Ascending aorta (tissue), 2 donors: ENCODE data around the gene GPC2. TPM values are rescaled to one million over a fixed set of nuclear protein-coding genes. Genes with fewer than 3 reads are reported as not detected.
"Not testable (repeated sequence)": the region's sequence is repeated elsewhere in the genome, so short reads cannot be mapped to it uniquely, and the experiment has no call there.

Source experiments
- DNase-seq, 2 donors: peaks; one replicate each; pipeline ENCODE4 v3.0.0-alpha.2; 2019; ENCODE audit warnings: low spot score in 2 of 2
- H3K27ac ChIP-seq, 2 donors: fragments of 200-600 bp; sonication (generic); one replicate each; pipeline ENCODE4 v1.5.1; 2016 to 2017; ENCODE audit warnings: mild to moderate bottlenecking in 1 of 2
- H3K27me3 ChIP-seq: fragments of 200-600 bp; sonication (generic); one replicate; pipeline ENCODE4 v1.5.1; 2017
- H3K36me3 ChIP-seq, 2 donors: fragments of 200-600 bp; sonication (generic); one replicate each; pipeline ENCODE4 v1.5.1; 2016
- H3K4me1 ChIP-seq, 2 donors: fragments of 200-600 bp; sonication (generic); one replicate each; pipeline ENCODE4 v1.5.1; 2016 to 2017; ENCODE audit warnings: mild to moderate bottlenecking in 1 of 2
- H3K4me3 ChIP-seq, 2 donors: fragments of 200-600 bp; sonication (generic); one replicate each; pipeline ENCODE4 v1.5.1; 2016 to 2017; ENCODE audit warnings: mild to moderate bottlenecking in 1 of 2
- H3K9me3 ChIP-seq, 2 donors: fragments of 200-600 bp; sonication (generic); one replicate each; pipeline ENCODE4 v1.5.1; 2016
- intact Hi-C: fragments of 100-400 bp; cut with DNase I; formaldehyde crosslinking; loops from one replicate; pipeline ENCODE4 v1.15.1; 2023
- total RNA-seq: library from RNA; depleted of rRNA; stranded (reverse); fragments of >200 nt; gene quantifications from one replicate; pipeline ENCODE4 v1.1.0, GENCODE V29; 2016
- TF ChIP-seq, protein P1 (sequence below), 3 experiments: fragments of 200-600 bp in 2 of 3; fragments of 450-650 bp in 1 of 3; sonication (generic) in 2 of 3; IDR thresholded peaks; one replicate each; pipeline ENCODE4 v1.5.1; 2016 to 2019; ENCODE audit warnings: antibody characterized with exemption in 3 of 3, mild to moderate bottlenecking in 1 of 3, moderate library complexity in 1 of 3

GPC2 gene
- total RNA-seq, 1 donor from 2014 or later = not detected

DNA sequence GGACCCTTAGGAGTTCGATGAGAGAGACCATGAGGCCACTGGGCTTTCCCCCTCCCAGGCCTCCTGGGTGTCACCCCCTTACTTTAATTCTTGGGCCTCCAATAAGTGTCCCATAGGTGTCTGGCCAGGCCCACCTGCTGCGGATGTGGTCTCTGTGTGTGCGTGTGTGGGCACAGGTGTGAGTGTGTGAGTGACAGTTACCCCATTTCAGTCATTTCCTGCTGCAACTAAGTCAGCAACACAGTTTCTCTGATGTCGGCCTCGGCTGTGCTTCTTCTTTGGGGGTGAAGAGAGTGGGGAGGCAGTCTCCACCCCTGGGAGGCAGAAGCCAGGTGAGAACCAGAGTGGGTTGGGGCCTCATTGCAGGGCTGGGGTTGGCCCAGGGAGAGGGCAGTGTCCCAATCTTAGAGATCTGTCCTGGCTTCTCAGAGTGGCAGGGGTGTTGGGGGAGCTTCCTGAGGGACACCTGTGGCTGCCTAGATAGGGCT is 44.1 kb upstream of the GPC2 start:
- Histone ChIP-seq H3K27ac (peak overlapping the region in 1 of 2 donors; percentile 10), H3K27me3 (no peaks in the 10 kb centered on the region), H3K4me3 (no peak overlapping the region), H3K4me1 (no peaks in the 10 kb centered on the region), H3K36me3 (peaks cover 4 to 12% of the 10 kb centered on the region in 2 donors), H3K9me3 (no peaks in the 10 kb centered on the region)
- no peak for DNase-seq
- intact Hi-C loops = no loop called here
- TF ChIP-seq, protein P1, sequence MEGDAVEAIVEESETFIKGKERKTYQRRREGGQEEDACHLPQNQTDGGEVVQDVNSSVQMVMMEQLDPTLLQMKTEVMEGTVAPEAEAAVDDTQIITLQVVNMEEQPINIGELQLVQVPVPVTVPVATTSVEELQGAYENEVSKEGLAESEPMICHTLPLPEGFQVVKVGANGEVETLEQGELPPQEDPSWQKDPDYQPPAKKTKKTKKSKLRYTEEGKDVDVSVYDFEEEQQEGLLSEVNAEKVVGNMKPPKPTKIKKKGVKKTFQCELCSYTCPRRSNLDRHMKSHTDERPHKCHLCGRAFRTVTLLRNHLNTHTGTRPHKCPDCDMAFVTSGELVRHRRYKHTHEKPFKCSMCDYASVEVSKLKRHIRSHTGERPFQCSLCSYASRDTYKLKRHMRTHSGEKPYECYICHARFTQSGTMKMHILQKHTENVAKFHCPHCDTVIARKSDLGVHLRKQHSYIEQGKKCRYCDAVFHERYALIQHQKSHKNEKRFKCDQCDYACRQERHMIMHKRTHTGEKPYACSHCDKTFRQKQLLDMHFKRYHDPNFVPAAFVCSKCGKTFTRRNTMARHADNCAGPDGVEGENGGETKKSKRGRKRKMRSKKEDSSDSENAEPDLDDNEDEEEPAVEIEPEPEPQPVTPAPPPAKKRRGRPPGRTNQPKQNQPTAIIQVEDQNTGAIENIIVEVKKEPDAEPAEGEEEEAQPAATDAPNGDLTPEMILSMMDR (IDR thresholded peaks at IDR 0.05) = no peak

DNA sequence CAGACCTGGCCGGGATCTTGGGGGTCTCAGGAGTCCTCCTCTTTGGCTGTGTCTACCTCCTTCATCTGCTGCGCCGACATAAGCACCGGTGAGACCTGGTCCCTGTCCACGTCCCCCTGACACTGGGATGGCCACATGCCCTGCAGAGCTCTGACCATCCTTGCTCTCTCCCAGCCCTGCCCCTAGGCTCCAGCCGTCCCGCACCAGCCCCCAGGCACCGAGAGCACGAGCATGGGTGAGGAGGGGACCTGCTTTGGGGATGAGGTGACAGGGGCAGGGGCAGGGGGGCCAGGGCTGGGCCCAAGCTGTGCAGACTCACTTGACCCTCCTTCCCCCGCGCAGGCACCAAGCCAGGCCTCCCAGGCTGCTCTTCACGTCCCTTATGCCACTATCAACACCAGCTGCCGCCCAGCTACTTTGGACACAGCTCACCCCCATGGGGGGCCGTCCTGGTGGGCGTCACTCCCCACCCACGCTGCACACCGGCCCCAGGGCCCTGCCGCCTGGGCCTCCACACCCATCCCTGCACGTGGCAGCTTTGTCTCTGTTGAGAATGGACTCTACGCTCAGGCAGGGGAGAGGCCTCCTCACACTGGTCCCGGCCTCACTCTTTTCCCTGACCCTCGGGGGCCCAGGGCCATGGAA is 43.5 kb upstream of the GPC2 start:
- no peak for DNase-seq
- no peaks in the 10 kb centered on the region for H3K4me1 ChIP-seq
- intact Hi-C loops = no loop called here
- H3K27me3 ChIP-seq = no peaks in the 10 kb centered on the region
- TF ChIP-seq, protein P1 (IDR thresholded peaks at IDR 0.05) = no peak
- peak overlapping the region in 1 of 2 donors; percentile 10 for H3K27ac ChIP-seq
- no peak overlapping the region for H3K4me3 ChIP-seq
- no peaks in the 10 kb centered on the region for H3K9me3 ChIP-seq
- peaks cover 4 to 12% of the 10 kb centered on the region in 2 donors for H3K36me3 ChIP-seq

DNA sequence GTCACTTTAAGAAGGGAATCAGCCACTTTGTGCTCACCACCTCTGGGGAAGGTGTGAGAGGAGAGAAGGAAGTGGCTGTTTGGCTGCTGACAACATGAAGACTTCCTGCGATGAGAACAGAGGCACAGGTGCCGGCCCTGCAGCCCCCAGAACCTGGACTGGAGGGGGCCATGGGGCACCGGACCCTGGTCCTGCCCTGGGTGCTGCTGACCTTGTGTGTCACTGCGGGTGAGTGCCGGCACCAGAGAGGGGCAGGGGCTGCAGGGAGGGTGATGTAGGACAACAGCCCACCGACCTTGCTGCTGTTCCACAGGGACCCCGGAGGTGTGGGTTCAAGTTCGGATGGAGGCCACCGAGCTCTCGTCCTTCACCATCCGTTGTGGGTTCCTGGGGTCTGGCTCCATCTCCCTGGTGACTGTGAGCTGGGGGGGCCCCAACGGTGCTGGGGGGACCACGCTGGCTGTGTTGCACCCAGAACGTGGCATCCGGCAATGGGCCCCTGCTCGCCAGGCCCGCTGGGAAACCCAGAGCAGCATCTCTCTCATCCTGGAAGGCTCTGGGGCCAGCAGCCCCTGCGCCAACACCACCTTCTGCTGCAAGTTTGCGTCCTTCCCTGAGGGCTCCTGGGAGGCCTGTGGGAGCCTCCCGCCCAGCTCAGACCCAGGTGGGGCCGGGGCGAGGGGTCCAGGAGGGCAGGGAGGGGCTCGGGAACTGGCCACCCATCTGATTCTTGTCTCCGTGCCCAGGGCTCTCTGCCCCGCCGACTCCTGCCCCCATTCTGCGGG is 42.8 kb upstream of the GPC2 start, which contains the start of gene PVRIG:
TSS of gene PVRIG (plus strand) at position 149 of the 785 bp plus-strand sequence. CDS start at position 171, 22 bp downstream.
- not testable (repeated sequence) for H3K4me3 ChIP-seq, H3K9me3 ChIP-seq, DNase-seq, H3K27me3 ChIP-seq, H3K4me1 ChIP-seq
- intact Hi-C loops = loop anchor here (5.0 kb wide), 1 partner anchor 88 kb away; no protein-coding TSS in a partner anchor
- H3K36me3 ChIP-seq = peaks cover 4 to 12% of the 10 kb centered on the region in 2 donors
- H3K27ac ChIP-seq = peak within 1 kb of the TSS in 1 of 2 donors; percentile 10

DNA sequence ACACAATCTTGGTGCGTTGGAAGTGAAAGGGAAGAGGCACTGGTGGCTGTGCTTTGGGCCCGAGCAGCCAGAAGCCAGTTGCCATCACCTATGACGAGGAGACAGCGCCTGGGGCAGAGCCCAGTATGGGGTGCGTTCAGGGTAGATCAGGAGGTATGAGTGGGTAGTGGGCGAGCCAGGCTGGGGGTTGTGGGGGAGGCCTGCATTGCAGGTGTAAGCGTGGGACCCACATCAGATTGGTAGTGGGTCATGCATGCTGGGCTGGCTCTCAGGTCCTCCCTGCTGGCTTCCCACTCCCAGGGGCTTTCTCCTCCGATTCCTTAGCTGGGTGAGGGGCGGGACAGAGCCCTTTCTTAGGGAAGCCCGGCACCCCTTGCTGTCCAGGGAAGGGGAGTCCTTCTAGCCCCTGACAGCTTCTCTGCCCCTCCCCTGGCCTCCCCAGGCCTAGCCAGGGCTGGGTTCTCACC is 42.1 kb upstream of the GPC2 start:
- Histone ChIP-seq H3K9me3 (no peaks in the 10 kb centered on the region), H3K4me3 (no peak overlapping the region), H3K27me3 (no peaks in the 10 kb centered on the region), H3K4me1 (no peaks in the 10 kb centered on the region), H3K36me3 (peaks cover 4 to 12% of the 10 kb centered on the region in 2 donors), H3K27ac (no peak overlapping the region)
- no peak for DNase-seq
- TF ChIP-seq, protein P1 (IDR thresholded peaks at IDR 0.05) = no peak
- intact Hi-C loops = loop anchor here (5.0 kb wide), 1 partner anchor 87 kb away; no protein-coding TSS in a partner anchor

DNA sequence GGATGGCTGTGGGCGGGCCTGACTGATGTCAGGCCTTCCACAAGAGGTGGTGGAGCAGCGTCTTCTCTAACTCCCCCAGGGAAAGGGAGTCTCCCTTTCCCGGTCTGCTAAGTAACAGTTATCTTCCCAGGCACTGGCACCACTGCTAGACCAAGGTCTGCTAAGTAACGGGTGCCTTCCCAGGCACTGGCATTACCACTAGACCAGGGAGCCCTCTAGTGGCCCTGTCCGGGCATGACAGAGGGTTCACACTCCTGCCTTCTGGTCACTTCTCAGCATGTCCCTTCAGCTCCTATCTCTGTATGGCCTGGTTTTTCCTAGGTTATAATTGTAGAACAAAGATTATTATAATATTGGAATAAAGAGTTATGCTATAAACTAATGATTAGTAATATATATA is 40.8 kb upstream of the GPC2 start:
- TF ChIP-seq, protein P1 (IDR thresholded peaks at IDR 0.05) = peak; percentile 21 to 55 (median 48)
- H3K27me3 ChIP-seq, H3K4me3 ChIP-seq, H3K4me1 ChIP-seq, H3K9me3 ChIP-seq, H3K27ac ChIP-seq: not testable (repeated sequence)
- peak in 1 of 2 donors; percentile 92 for DNase-seq
- intact Hi-C loops = loop anchor here (5.0 kb wide), 1 partner anchor 86 kb away; no protein-coding TSS in a partner anchor
- H3K36me3 ChIP-seq = peaks cover 4 to 12% of the 10 kb centered on the region in 2 donors
